Lower leg skin (tissue), 4 donors: Measurements from ENCODE around the gene LTBP4. TPM values are rescaled to one million over a fixed set of nuclear protein-coding genes. Genes with fewer than 3 reads are reported as not detected.
"Not testable (repeated sequence)": the region's sequence is repeated elsewhere in the genome, so short reads cannot be mapped to it uniquely, and the experiment has no call there.

Source experiments
- DNase-seq, 2 donors: peaks; one replicate each; pipeline ENCODE4 v3.0.0-alpha.2; 2019; ENCODE audit warnings: low spot score in 2 of 2
- H3K4me3 ChIP-seq: fragments of 200-600 bp; sonication (generic); 2 replicates; pipeline ENCODE4 v1.5.1; 2017; ENCODE audit warnings: mild to moderate bottlenecking, low read depth; ENCODE audit not compliant: poor library complexity, severe bottlenecking
- CTCF ChIP-seq, 3 donors: fragments of 450-650 bp; IDR thresholded peaks; one replicate each; pipeline ENCODE4 v1.5.1; 2016; ENCODE audit warnings: antibody characterized with exemption in 3 of 3, mild to moderate bottlenecking in 3 of 3, moderate library complexity in 2 of 3
- POLR2A ChIP-seq, 2 donors: fragments of 450-650 bp; IDR thresholded peaks; one replicate each; pipeline ENCODE4 v1.6.1; 2016 to 2017; ENCODE audit warnings: antibody characterized with exemption in 2 of 2, mild to moderate bottlenecking in 1 of 2, moderate library complexity in 1 of 2
- WGBS, 2 donors: methylation state at CpG; one replicate each; pipeline ENCODE4 v1.1.5; 2018; 5-methylcytosine and 5-hydroxymethylcytosine counted together
- intact Hi-C: fragments of 100-400 bp; cut with DNase I; formaldehyde crosslinking; loops from one replicate; pipeline ENCODE4 v1.15.0; 2023; ENCODE audit warnings: low total_unique reads
- total RNA-seq, 4 donors: library from RNA; depleted of rRNA; stranded (reverse); fragments of >200 nt; gene quantifications; one replicate each; pipeline ENCODE4 v1.1.0, GENCODE V29; 2016

The LTBP4 gene
- total RNA-seq, 4 donors from 2014 or later, result 113 to 181 (median 144) TPM

DNA sequence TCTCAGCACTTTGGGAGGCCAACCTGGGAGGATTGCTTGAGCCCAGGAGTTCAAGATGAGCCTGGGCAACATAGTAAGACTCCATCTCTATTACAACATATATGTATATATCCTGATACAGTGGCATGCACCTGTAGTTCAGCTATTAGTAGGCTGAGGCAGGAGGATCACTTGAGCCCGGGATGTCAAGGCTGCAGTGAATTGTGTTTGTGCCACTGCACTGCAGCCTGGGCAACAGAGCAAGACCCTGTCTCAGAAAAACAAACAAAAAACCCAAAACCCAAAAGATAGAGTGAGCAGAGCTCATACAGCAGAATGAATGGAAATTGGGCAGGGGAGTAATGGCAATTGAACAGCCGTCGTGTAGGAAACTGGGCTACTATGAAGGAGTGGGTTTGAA lies 41.8 kb upstream of the LTBP4 start:
- 90 to 94% methylated on average over 3 of the region's 3 CpGs for WGBS, 2 donors
- no peak for DNase-seq
- intact Hi-C loops, result no loop called here
- TF ChIP-seq POLR2A (IDR thresholded peaks at IDR 0.05) (no peak), CTCF (IDR thresholded peaks at IDR 0.05) (no peak)
- no peak overlapping the region for H3K4me3 ChIP-seq

GRCh38 chr19:40560092-40560507 lies 41.1 kb upstream of the LTBP4 start:
- intact Hi-C loops, result no loop called here
- TF ChIP-seq CTCF (IDR thresholded peaks at IDR 0.05), result no peak
- TF ChIP-seq POLR2A (IDR thresholded peaks at IDR 0.05), result no peak
- no peak for DNase-seq
- H3K4me3 ChIP-seq, result no peak overlapping the region
- 37 to 42% methylated on average over 16 to 18 of the region's 20 CpGs for WGBS, 2 donors

DNA sequence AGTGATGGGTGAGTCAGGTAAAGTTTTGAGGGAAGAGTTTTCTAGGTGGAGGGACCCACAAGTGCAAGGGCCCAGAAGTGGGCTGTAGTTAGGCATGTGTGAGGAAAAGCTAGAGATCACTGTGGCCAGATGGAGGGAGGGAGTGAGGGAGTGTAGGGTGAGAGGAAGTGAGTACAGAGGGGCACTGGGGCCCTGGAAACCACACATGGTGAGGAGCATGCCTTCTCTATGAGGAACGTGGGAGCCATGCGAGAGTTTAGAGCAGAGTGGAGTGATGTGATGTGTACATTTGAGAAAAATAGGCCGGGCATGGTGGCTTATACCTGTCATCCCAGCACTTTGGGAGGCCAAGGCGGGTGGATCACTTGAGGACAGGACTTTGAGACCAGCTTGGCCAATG lies 39.2 kb upstream of the LTBP4 start:
- TF ChIP-seq POLR2A (IDR thresholded peaks at IDR 0.05) (no peak), CTCF (IDR thresholded peaks at IDR 0.05) (no peak)
- intact Hi-C loops, result no loop called here
- WGBS, 2 donors, result 78 to 83% methylated on average over 4 of the region's 4 CpGs
- no peak for DNase-seq
- no peak overlapping the region for H3K4me3 ChIP-seq

- intact Hi-C loops, H3K4me3 ChIP-seq, DNase-seq: not testable (repeated sequence)
- 93 to 100% methylated on average over 1 of the region's 1 CpG for WGBS, 2 donors
These were observed 36.6 kb upstream of the LTBP4 start for GRCh38 chr19:40564535-40564934.

GRCh38 chr19:40565355-40565754 lies 35.8 kb upstream of the LTBP4 start:
- intact Hi-C loops, result no loop called here
- DNase-seq, result no peak
- no peak for TF ChIP-seq POLR2A (IDR thresholded peaks at IDR 0.05)
- no peak for TF ChIP-seq CTCF (IDR thresholded peaks at IDR 0.05)

DNA sequence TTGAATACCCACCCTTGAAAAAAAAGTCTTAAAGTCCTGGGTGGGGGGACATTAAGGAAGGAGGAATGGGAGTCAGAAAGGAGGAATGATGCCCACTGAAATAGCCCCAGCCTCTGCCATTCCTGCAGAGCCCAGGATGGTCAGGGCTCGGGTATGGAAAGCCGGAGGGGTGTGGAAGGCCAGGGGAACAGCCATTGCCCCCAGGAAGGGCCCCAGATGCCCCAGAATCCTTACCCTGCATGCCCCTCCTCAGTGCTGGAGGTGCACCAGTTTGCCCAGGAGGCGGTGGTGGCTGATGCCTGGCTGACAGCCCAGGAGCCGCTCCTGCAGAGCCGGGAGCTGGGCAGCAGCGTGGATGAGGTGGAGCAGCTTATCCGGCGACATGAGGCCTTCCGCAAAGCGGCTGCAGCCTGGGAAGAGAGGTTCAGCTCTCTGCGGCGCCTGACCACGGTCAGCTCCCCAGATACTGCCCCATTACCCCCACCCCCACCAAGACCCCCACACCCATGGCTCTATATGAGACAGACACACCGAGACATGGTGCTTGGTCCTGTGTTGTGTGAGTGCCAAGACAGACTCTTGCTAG lies 35.2 kb upstream of the LTBP4 start:
- intact Hi-C loops, result no loop called here
- no peak for DNase-seq
- no peak for TF ChIP-seq CTCF (IDR thresholded peaks at IDR 0.05)
- TF ChIP-seq POLR2A (IDR thresholded peaks at IDR 0.05), result no peak
- no peak overlapping the region for H3K4me3 ChIP-seq
- 46 to 74% methylated on average over 13 to 14 of the region's 14 CpGs for WGBS, 2 donors

More at GRCh38 chr19:40565355-40565754, 35.8 kb upstream of the LTBP4 start:
- 65 to 66% methylated on average over 7 of the region's 7 CpGs for WGBS, 2 donors
- H3K4me3 ChIP-seq, result no peak overlapping the region
